Caco-2 (cell line): ENCODE measurements around the gene TTPAL. TPM values are rescaled to one million over a fixed set of nuclear protein-coding genes. Genes with fewer than 3 reads are reported as not detected.

Source experiments
- BruUV-seq: library from RNA; stranded (reverse); fragments of 400-500 nt; replicated peaks from 2 replicates; lab custom pipeline; 2021; lab: Mats Ljungman, UMichigan
- CTCF ChIA-PET: fragments of 300-600 bp; sonication (Branson Sonifier 250); formaldehyde crosslinking; loops from one replicate; lab custom pipeline; 2022; ENCODE audit warnings: antibody characterized with exemption; lab: Charles Lee
- POLR2A ChIA-PET: fragments of 300-600 bp; sonication (Branson Sonifier 250); formaldehyde crosslinking; loops from one replicate; lab custom pipeline; 2022; ENCODE audit warnings: antibody characterized with exemption; lab: Charles Lee
- DNase-seq, 2 experiments: peaks; one replicate each; pipeline versions ENCODE4 v3.0.0 to v3.0.0-alpha.2; 2020 to 2022
- H3K27me3 ChIP-seq: replicated peaks from 2 replicates; pipeline ENCODE4 v1.6.0; 2011; ENCODE audit warnings: low read length; ENCODE audit not compliant: control insufficient read depth, insufficient read depth
- H3K36me3 ChIP-seq: 2 replicates; pipeline ENCODE4 v1.5.1; 2011; ENCODE audit warnings: low read length; ENCODE audit not compliant: control insufficient read depth, insufficient read depth
- H3K4me1 ChIP-seq: fragments of 250-450 bp; sonication (Bioruptor Pico); 2 replicates; pipeline ENCODE4 v1.5.1; 2020; ENCODE audit warnings: mild to moderate bottlenecking
- H3K4me3 ChIP-seq: 2 replicates; pipeline ENCODE4 v1.5.1; 2011; ENCODE audit warnings: low read depth, mild to moderate bottlenecking, control low read depth, low read length
- H3K9me3 ChIP-seq: fragments of 250-450 bp; sonication (Bioruptor Pico); 2 replicates; pipeline ENCODE4 v1.5.1; 2020; ENCODE audit warnings: mild to moderate bottlenecking, moderate library complexity
- H3K27ac Mint-ChIP-seq: one replicate; pipeline ENCODE4 v1.8.0; 2022; ENCODE audit warnings: mixed read lengths; ENCODE audit not compliant: unreplicated experiment
- H3K27me3 Mint-ChIP-seq: one replicate; pipeline ENCODE4 v1.8.0; 2022; ENCODE audit warnings: mixed read lengths; ENCODE audit not compliant: insufficient read depth, unreplicated experiment
- H3K36me3 Mint-ChIP-seq: one replicate; pipeline ENCODE4 v1.8.0; 2022; ENCODE audit warnings: mild to moderate bottlenecking, mixed read lengths; ENCODE audit not compliant: insufficient read depth, unreplicated experiment
- H3K4me1 Mint-ChIP-seq: one replicate; pipeline ENCODE4 v1.8.0; 2022; ENCODE audit warnings: low read depth, mixed read lengths; ENCODE audit not compliant: unreplicated experiment
- H3K4me3 Mint-ChIP-seq: one replicate; pipeline ENCODE4 v1.8.0; 2022; ENCODE audit warnings: mild to moderate bottlenecking, moderate library complexity, mixed read lengths; ENCODE audit not compliant: unreplicated experiment
- H3K9me3 Mint-ChIP-seq: one replicate; pipeline ENCODE4 v1.8.0; 2022; ENCODE audit warnings: mixed read lengths; ENCODE audit not compliant: unreplicated experiment
- intact Hi-C: fragments of 100-400 bp; cut with micrococcal nuclease; formaldehyde crosslinking; loops from one replicate; pipeline ENCODE4 v1.10.0; 2022; ENCODE audit not compliant: unreplicated experiment
- total RNA-seq: library from RNA; stranded (reverse); gene quantifications from 2 replicates; pipeline ENCODE4 v1.2.3, GENCODE V29; 2022
- TF ChIP-seq, protein P1 (sequence below), 2 experiments: fragments of 200-600 bp in 1 of 2; IDR thresholded peaks; 1 replicate in 1 of 2; 2 replicates in 1 of 2; pipeline versions ENCODE4 v1.5.1 to v1.8.0; 2011 to 2022; ENCODE audit warnings: antibody characterized with exemption in 1 of 2, control low read depth in 1 of 2, inconsistent platforms in 1 of 2, low read depth in 1 of 2, low read length in 1 of 2, mild to moderate bottlenecking in 1 of 2, moderate library complexity in 1 of 2; ENCODE audit not compliant: insufficient read depth in 1 of 2, severe bottlenecking in 1 of 2, unreplicated experiment in 1 of 2

Gene TTPAL
- total RNA-seq, 1 experiment from 2014 or later: 54.6 TPM

- POLR2A ChIA-PET: no interaction called here
- no peaks in the 10 kb centered on the region for H3K9me3 ChIP-seq
- H3K4me3 Mint-ChIP-seq: no peak overlapping the region
- no peaks in the 10 kb centered on the region for H3K27me3 ChIP-seq
- H3K27ac Mint-ChIP-seq: no peak overlapping the region
- no peaks in the 10 kb centered on the region for H3K36me3 ChIP-seq
- intact Hi-C loops: no loop called here
- CTCF ChIA-PET: interaction anchor here (1.2 kb wide), 1 partner anchor 66 kb away, joined by 3 read pairs; no protein-coding TSS in a partner anchor
- BruUV-seq: no TSS peak
- peaks cover 15% of the 10 kb centered on the region for H3K4me1 Mint-ChIP-seq
- no peaks in the 10 kb centered on the region for H3K27me3 Mint-ChIP-seq
- H3K9me3 Mint-ChIP-seq: no peaks in the 10 kb centered on the region
- H3K4me3 ChIP-seq: no peak overlapping the region
- H3K36me3 Mint-ChIP-seq: no peaks in the 10 kb centered on the region
- DNase-seq: no peak
- TF ChIP-seq, protein P1, sequence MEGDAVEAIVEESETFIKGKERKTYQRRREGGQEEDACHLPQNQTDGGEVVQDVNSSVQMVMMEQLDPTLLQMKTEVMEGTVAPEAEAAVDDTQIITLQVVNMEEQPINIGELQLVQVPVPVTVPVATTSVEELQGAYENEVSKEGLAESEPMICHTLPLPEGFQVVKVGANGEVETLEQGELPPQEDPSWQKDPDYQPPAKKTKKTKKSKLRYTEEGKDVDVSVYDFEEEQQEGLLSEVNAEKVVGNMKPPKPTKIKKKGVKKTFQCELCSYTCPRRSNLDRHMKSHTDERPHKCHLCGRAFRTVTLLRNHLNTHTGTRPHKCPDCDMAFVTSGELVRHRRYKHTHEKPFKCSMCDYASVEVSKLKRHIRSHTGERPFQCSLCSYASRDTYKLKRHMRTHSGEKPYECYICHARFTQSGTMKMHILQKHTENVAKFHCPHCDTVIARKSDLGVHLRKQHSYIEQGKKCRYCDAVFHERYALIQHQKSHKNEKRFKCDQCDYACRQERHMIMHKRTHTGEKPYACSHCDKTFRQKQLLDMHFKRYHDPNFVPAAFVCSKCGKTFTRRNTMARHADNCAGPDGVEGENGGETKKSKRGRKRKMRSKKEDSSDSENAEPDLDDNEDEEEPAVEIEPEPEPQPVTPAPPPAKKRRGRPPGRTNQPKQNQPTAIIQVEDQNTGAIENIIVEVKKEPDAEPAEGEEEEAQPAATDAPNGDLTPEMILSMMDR (IDR thresholded peaks at IDR 0.05; ENCODE audit: insufficient read depth in 1 of 2, low read depth in 1 of 2, low read length in 1 of 2, severe bottlenecking in 1 of 2, unreplicated experiment in 1 of 2): no peak
- no peaks in the 10 kb centered on the region for H3K4me1 ChIP-seq
These were observed 24.7 kb upstream of the TTPAL start for GRCh38 chr20:44450903-44451450.

- TF ChIP-seq, protein P1 (IDR thresholded peaks at IDR 0.05; ENCODE audit: insufficient read depth in 1 of 2, low read depth in 1 of 2, low read length in 1 of 2, severe bottlenecking in 1 of 2, unreplicated experiment in 1 of 2): no peak
- DNase-seq: no peak
- Mint-ChIP-seq H3K4me3 (no peak overlapping the region), H3K27ac (no peak overlapping the region), H3K36me3 (no peaks in the 10 kb centered on the region), H3K4me1 (no peaks in the 10 kb centered on the region), H3K27me3 (no peaks in the 10 kb centered on the region), H3K9me3 (no peaks in the 10 kb centered on the region)
- Histone ChIP-seq H3K4me1 (peaks cover 9% of the 10 kb centered on the region), H3K9me3 (no peaks in the 10 kb centered on the region), H3K36me3 (no peaks in the 10 kb centered on the region), H3K27me3 (no peaks in the 10 kb centered on the region), H3K4me3 (no peak overlapping the region)
- POLR2A ChIA-PET: no interaction called here
- CTCF ChIA-PET: no interaction called here
- intact Hi-C loops: no loop called here
- BruUV-seq: no TSS peak
These were observed 21.2 kb upstream of the TTPAL start for GRCh38 chr20:44454306-44454963.

GRCh38 chr20:44455126-44455525, 20.5 kb upstream of the TTPAL start:
- no peaks in the 10 kb centered on the region for H3K36me3 ChIP-seq

More at GRCh38 chr20:44455126-44455525, 20.5 kb upstream of the TTPAL start:
- H3K4me1 Mint-ChIP-seq: no peaks in the 10 kb centered on the region
- H3K4me3 ChIP-seq: no peak overlapping the region
- intact Hi-C loops: no loop called here
- DNase-seq: no peak
- no peaks in the 10 kb centered on the region for H3K27me3 Mint-ChIP-seq
- peaks cover 9% of the 10 kb centered on the region for H3K4me1 ChIP-seq
- no peak overlapping the region for H3K4me3 Mint-ChIP-seq
- CTCF ChIA-PET: no interaction called here
- no peaks in the 10 kb centered on the region for H3K27me3 ChIP-seq
- POLR2A ChIA-PET: no interaction called here
- BruUV-seq: no TSS peak
- no peaks in the 10 kb centered on the region for H3K9me3 Mint-ChIP-seq
- no peaks in the 10 kb centered on the region for H3K9me3 ChIP-seq
- no peaks in the 10 kb centered on the region for H3K36me3 Mint-ChIP-seq
- no peak overlapping the region for H3K27ac Mint-ChIP-seq
- TF ChIP-seq, protein P1 (IDR thresholded peaks at IDR 0.05; ENCODE audit: insufficient read depth in 1 of 2, low read depth in 1 of 2, low read length in 1 of 2, severe bottlenecking in 1 of 2, unreplicated experiment in 1 of 2): no peak
